HG03135 (cell line): Measurements from ENCODE around the gene SPNS2.

ENCODE experiments used
- ATAC-seq: cut with Tn5 transposase; IDR thresholded peaks from one replicate; pipeline ENCODE4 v1.9.1; 2021; ENCODE audit warnings: mild to moderate bottlenecking, moderate library complexity; ENCODE audit not compliant: unreplicated experiment

The SPNS2 gene, protein sequence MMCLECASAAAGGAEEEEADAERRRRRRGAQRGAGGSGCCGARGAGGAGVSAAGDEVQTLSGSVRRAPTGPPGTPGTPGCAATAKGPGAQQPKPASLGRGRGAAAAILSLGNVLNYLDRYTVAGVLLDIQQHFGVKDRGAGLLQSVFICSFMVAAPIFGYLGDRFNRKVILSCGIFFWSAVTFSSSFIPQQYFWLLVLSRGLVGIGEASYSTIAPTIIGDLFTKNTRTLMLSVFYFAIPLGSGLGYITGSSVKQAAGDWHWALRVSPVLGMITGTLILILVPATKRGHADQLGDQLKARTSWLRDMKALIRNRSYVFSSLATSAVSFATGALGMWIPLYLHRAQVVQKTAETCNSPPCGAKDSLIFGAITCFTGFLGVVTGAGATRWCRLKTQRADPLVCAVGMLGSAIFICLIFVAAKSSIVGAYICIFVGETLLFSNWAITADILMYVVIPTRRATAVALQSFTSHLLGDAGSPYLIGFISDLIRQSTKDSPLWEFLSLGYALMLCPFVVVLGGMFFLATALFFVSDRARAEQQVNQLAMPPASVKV

GRCh38 chr17:4498461-4499397 lies at the start of gene SPNS2:
SPNS2 (plus strand) TSS chr17:4498881; CDS start chr17:4499048, 167 bp downstream.
- ATAC-seq, result no peak

DNA sequence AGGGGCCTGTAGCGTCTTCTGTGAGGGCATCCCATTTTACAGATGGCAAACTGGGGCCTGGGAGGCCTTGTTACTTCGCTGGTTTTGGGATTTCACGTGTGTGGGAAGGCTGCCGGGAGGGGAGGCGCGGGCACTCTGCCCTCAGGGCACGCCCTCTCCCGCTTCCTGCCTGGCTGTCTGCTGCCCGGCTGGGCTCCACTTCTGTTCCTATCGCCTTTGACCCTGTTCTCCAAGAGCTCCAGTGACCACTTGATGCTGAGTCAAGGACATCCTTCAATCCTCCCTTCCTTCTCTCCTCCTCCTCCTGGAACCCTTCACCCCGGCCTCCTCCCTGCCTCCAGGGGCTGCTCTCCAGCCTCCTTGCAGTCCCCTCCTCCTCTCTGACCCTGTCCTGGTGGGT lies 48.9 kb upstream of the SPNS2 start:
- no peak for ATAC-seq

DNA sequence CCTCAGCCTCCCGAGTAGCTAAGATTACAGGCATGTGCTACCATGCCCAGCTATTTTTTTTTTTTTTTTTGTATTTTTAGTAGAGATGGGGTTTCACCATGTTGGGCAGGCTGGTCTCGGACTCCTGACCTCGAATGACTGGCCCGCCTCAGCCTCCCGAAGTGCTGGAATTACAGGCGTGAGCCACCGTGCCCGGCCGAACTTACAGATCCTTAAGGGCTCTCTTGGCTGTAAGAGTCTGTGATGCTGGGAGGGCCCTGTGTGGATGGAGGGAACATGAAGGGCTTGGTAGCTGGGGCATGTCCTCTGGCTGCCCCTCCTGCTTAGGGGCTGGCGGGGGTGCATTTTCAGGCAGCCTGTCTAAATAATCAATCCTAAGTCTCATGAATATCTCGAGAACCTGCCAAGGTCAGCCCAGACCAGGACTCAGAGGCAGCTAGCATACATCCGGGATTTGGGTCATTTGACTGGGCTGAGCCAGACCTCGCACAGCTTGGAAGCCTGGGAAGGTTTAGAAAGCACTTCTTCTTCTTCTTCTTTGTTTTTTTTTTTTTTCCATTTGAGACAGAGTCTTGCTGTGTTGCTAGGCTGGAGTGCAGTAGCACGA lies 47.9 kb upstream of the SPNS2 start:
- no peak for ATAC-seq

DNA sequence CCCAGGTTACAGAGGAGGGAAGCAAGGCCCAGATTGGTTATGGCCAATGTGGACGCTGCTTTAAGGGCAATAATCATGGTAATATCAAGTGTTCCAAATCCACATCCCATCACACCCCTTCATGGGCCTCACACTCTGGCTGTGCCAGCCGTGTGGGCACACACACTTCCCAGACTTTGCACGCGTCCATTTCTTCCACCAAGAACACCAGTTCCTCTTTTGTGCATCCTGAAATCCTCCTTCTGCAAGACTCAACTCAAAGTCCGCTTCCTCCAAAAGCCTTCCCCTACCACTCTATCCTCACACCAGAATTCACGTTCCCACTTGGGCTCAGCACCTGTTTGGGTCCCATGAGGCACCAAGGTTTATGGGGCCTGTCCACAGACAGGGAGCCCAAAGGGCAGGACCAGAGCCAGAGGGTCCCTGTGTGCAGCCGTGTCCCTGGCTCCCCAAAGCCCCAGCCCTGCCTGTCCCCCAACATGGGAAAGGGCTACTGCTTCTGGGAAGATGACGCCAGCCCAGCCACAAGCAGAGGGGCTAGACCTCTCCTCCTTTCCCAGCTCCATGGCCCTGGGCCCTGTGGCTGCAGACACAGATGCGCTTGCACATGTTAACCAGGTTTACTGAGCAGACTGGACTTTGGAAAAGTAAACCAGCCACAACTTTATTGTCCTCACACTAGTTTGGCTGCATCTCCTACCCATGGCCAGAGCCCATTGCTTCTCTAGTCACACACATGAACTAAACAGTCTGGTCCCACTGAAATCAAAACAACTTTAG lies 44.7 kb upstream of the SPNS2 start:
- no peak for ATAC-seq

GRCh38 chr17:4460661-4461060 lies 38.0 kb upstream of the SPNS2 start:
- no peak for ATAC-seq

DNA sequence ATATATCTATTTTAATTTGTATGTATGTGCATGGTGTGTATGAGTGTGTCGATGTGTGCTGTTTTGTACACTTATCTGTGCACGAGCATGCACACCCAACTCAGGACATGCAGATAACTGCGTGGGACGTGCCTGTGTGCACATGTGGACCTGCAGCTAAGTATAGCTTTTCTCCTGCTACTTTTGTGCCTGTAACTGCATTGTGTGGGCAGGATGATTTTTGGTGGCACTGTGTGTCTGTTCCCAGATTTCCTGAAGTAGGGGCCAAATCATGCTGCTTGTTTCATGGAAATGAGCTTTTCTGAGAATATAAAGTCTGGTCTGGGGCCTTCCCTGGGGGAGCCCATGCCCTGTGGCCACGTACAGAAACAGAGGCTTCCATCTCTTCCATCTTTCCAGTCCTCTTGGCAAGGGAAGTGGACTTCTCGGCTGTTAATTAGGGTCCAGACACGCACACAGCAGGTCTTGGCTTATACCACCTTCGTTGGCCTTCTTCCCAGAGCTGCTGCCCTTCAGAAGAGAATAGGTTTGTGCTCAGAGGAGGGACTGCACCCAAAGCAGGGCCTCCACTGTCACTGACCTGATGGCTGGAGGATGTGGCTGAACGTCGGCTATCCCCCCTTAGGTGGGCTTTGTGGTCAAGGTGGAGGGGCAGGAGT lies 34.7 kb upstream of the SPNS2 start:
- ATAC-seq, result no peak

- ATAC-seq, result no peak
These were observed 32.9 kb upstream of the SPNS2 start for GRCh38 chr17:4465786-4466185.

- no peak for ATAC-seq
These were observed 31.4 kb upstream of the SPNS2 start for GRCh38 chr17:4467287-4467686.

DNA sequence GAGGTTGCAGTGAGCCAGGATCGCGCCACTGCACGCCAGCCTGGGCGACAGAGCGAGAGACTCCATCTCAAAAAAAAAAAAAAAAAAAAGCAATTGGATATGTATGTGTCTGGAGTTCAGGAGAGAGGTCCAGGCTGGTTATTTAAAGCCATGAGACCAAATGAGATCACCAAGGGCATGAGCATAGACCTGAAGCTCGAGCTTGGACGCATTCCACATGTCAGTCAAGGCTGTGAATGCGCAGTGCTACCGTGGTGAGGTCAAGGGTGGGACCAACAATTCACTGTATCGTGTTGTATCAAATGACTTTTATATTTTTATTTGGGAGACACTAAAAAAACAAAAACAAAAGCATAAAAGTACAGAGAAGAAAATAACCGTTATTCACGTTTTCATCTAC lies 29.1 kb upstream of the SPNS2 start:
- no peak for ATAC-seq

DNA sequence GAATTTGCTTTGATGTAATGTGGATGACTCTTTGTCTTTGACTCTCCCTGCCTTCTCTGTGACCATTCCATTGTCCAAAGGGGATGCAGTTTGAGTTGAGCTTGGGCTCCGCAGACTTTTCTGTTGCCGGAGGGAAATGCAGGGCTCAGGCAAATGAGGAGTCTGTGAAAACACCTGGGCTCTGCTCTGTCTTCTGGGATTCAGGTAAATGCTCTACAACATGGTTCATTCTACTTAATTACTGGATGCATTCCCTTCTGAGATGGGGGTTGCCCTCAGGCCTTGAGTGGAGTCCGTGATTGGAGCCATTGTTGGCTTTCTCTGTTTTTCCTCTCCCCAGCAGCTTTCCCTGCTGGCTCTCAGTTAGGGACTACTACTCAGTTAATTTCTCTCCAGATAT lies 26.4 kb upstream of the SPNS2 start:
- ATAC-seq, result no peak

- ATAC-seq, result no peak
These were observed 24.6 kb upstream of the SPNS2 start for GRCh38 chr17:4474093-4474492.

- ATAC-seq, result no peak
These were observed 23.7 kb upstream of the SPNS2 start for GRCh38 chr17:4475001-4475400.

GRCh38 chr17:4475463-4475862 lies 23.2 kb upstream of the SPNS2 start:
- ATAC-seq, result no peak

DNA sequence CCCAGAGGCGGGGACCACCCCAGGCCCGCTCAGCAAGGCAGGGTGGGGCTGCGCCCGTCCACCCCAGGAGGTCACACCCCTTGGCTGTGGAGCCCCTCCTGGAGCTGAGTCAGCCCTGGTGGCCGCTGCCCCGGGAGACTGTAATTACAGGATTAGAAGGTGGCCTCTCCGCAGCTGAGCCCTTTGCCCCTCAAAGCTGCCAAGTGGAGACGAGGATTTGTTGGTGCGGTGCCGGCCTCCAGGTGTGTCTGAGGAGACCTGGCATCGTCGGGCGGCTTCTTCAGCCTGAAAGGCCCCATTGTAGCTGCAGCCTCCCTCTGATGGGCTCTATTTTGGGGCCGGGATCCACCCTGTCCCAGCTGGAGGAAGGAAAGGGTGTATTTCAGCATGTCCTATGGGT lies 22.7 kb upstream of the SPNS2 start:
- no peak for ATAC-seq

GRCh38 chr17:4476511-4477070 lies 22.1 kb upstream of the SPNS2 start:
- ATAC-seq, result no peak

- ATAC-seq, result no peak
These were observed 21.4 kb upstream of the SPNS2 start for GRCh38 chr17:4477255-4477791.

DNA sequence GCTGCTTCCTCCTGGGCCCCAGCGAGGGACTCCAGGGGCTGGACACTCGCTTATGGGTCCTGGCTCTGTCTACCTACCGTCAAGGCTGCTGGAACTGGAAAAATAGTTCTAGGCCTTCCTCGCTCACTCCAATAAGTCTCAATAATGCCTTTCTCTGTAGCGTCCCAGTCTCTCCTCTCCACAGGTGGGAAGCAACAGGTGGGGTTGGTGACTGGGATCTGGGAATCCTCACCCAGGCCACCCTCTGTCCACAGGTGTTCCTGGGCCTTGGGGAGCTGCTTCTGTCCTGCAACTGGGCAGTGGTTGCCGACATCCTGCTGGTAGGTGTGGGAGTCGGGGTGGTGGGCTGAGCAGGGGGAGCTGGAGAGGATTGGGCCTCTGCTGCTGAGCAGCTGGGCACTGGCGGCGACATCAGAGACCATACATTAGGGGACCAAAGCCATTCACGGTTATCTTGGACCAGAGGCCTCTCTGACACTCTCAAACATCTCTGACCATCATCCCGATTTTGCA lies 20.3 kb upstream of the SPNS2 start:
- ATAC-seq, result no peak

- ATAC-seq, result no peak
These were observed 19.2 kb upstream of the SPNS2 start for GRCh38 chr17:4479340-4479981.
